Uterus (tissue), 4 donors: ENCODE data around the gene PRKN. TPM values are rescaled to one million over a fixed set of nuclear protein-coding genes. Genes with fewer than 3 reads are reported as not detected.

Experiments used
- DNase-seq, 2 donors: peaks; one replicate each; pipeline ENCODE4 v3.0.0-alpha.2; 2019 to 2020
- H3K27ac ChIP-seq, 2 donors: fragments of 200-600 bp; sonication (generic); 1 replicate in 1 of 2; 2 replicates in 1 of 2; pipeline ENCODE4 v1.5.1; 2016 to 2018
- H3K27me3 ChIP-seq, 2 donors: fragments of 200-600 bp; sonication (generic); one replicate each; pipeline ENCODE4 v1.5.1; 2018 to 2019; ENCODE audit warnings: control low read depth in 1 of 2
- H3K36me3 ChIP-seq, 2 donors: fragments of 200-600 bp; sonication (generic); one replicate each; pipeline ENCODE4 v1.5.1; 2019; ENCODE audit warnings: control low read depth in 1 of 2
- H3K4me1 ChIP-seq, 2 donors: fragments of 200-600 bp; sonication (generic); one replicate each; pipeline ENCODE4 v1.5.1; 2018 to 2019; ENCODE audit warnings: control low read depth in 1 of 2
- H3K4me3 ChIP-seq, 2 donors: fragments of 200-600 bp; sonication (generic); 1 replicate in 1 of 2; 2 replicates in 1 of 2; pipeline ENCODE4 v1.5.1; 2018 to 2019; ENCODE audit warnings: mild to moderate bottlenecking in 1 of 2
- H3K9me3 ChIP-seq, 2 donors: fragments of 200-600 bp; sonication (generic); one replicate each; pipeline ENCODE4 v1.5.1; 2019; ENCODE audit warnings: control low read depth in 1 of 2
- POLR2A ChIP-seq, 2 donors: fragments of 450-650 bp; IDR thresholded peaks; one replicate each; pipeline ENCODE4 v1.6.1; 2016; ENCODE audit warnings: antibody characterized with exemption in 2 of 2, mild to moderate bottlenecking in 1 of 2, moderate library complexity in 1 of 2
- intact Hi-C: fragments of 100-400 bp; cut with DNase I; formaldehyde crosslinking; loops from one replicate; pipeline ENCODE4 v1.15.1; 2023; ENCODE audit warnings: low total_unique reads
- total RNA-seq, 4 donors: library from RNA; depleted of rRNA in 3 of 4; stranded (reverse); fragments of >200 nt in 3 of 4; gene quantifications; one replicate each; pipeline versions ENCODE4 v1.1.0 to v1.2.4, GENCODE V29; 2014 to 2023
- TF ChIP-seq, protein P1 (sequence below), 4 experiments: fragments of 200-600 bp in 2 of 4; fragments of 450-650 bp in 2 of 4; sonication (generic) in 2 of 4; IDR thresholded peaks; one replicate each; pipeline ENCODE4 v1.5.1; 2016 to 2019; ENCODE audit warnings: antibody characterized with exemption in 4 of 4, mild to moderate bottlenecking in 2 of 4, moderate library complexity in 1 of 4
- donor health status: DM: yes; HTN: yes; CAD: no.

PRKN gene
- total RNA-seq, 4 donors from 2014 or later, result 10.2 to 21.3 (median 13.1) TPM

DNA sequence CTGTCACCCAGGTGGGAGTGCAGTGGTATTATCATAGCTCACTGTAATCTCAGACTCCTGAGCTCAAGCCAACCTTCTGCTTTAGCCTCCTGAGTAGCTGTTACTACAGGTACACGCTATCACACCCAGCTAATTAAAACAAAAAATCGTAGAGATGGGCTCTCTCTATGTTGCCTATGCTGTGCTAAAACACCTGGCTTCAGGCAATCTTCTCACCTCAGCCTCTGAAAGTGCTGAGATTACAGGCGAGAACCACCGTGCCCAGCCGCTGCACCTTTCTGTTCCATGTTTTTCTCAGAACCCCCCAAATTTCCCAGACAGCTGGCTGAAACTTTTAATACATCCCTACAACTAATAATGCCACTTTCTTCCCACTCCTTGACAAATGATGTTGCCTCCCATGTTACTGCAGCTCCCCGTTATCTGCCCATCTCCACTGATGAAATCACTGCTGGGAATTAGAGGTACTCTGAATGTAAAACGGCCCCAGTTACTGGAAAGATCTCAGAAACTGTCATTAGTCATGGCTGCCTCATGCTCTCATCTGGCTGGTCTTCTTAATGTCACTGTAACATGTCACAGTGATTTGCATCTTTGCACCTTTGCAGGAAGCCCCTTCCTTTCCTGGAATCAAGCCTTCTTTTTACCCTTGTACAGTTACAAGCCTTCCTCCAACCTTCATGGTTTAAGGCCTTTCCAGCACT, 697.5 kb downstream of the PRKN start:
- DNase-seq, result no peak
- no peaks in the 10 kb centered on the region for H3K9me3 ChIP-seq
- H3K4me3 ChIP-seq, result no peak overlapping the region
- H3K27ac ChIP-seq, result no peak overlapping the region
- H3K27me3 ChIP-seq, result no peaks in the 10 kb centered on the region
- no peaks in the 10 kb centered on the region for H3K4me1 ChIP-seq
- intact Hi-C loops, result no loop called here
- no peaks in the 10 kb centered on the region for H3K36me3 ChIP-seq
- TF ChIP-seq, protein P1, sequence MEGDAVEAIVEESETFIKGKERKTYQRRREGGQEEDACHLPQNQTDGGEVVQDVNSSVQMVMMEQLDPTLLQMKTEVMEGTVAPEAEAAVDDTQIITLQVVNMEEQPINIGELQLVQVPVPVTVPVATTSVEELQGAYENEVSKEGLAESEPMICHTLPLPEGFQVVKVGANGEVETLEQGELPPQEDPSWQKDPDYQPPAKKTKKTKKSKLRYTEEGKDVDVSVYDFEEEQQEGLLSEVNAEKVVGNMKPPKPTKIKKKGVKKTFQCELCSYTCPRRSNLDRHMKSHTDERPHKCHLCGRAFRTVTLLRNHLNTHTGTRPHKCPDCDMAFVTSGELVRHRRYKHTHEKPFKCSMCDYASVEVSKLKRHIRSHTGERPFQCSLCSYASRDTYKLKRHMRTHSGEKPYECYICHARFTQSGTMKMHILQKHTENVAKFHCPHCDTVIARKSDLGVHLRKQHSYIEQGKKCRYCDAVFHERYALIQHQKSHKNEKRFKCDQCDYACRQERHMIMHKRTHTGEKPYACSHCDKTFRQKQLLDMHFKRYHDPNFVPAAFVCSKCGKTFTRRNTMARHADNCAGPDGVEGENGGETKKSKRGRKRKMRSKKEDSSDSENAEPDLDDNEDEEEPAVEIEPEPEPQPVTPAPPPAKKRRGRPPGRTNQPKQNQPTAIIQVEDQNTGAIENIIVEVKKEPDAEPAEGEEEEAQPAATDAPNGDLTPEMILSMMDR (IDR thresholded peaks at IDR 0.05), result no peak
- no peak for TF ChIP-seq POLR2A (IDR thresholded peaks at IDR 0.05)

GRCh38 chr6:162026843-162027242, 700.7 kb downstream of the PRKN start:
- no peak for DNase-seq
- no peak overlapping the region for H3K27ac ChIP-seq
- H3K27me3 ChIP-seq, result no peaks in the 10 kb centered on the region
- H3K36me3 ChIP-seq, result no peaks in the 10 kb centered on the region
- H3K9me3 ChIP-seq, result no peaks in the 10 kb centered on the region
- intact Hi-C loops, result no loop called here
- H3K4me3 ChIP-seq, result no peak overlapping the region
- TF ChIP-seq, protein P1 (IDR thresholded peaks at IDR 0.05), result no peak
- TF ChIP-seq POLR2A (IDR thresholded peaks at IDR 0.05), result no peak
- no peaks in the 10 kb centered on the region for H3K4me1 ChIP-seq

DNA sequence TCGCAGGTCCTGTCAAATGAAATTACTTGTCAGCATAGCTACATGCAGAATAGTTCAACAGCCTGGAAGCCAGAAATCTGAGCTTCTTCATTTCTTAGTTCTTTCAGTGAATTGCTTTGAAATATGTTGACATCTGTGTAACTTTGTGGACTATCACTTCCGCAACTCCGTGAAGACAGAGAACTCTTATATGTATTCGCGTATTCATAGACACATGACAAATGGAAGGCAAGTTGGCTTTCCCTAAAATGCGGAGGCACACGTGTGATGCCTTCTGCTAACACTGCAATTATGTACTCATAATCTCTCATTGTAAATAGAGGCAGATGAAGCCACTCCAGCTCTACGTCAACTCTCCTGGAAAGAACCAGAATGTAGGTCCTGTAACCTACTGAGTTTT, 701.5 kb downstream of the PRKN start:
- no peak for DNase-seq
- Histone ChIP-seq H3K9me3 (no peaks in the 10 kb centered on the region), H3K27me3 (no peaks in the 10 kb centered on the region), H3K36me3 (no peaks in the 10 kb centered on the region), H3K4me3 (no peak overlapping the region), H3K4me1 (no peaks in the 10 kb centered on the region), H3K27ac (no peak overlapping the region)
- intact Hi-C loops, result no loop called here
- no peak for TF ChIP-seq POLR2A (IDR thresholded peaks at IDR 0.05)
- TF ChIP-seq, protein P1 (IDR thresholded peaks at IDR 0.05), result no peak

GRCh38 chr6:162019349-162019748, 708.2 kb downstream of the PRKN start:
- Histone ChIP-seq H3K36me3 (no peaks in the 10 kb centered on the region), H3K27me3 (no peaks in the 10 kb centered on the region), H3K4me3 (no peak overlapping the region), H3K9me3 (no peaks in the 10 kb centered on the region), H3K27ac (no peak overlapping the region), H3K4me1 (no peaks in the 10 kb centered on the region)
- intact Hi-C loops, result no loop called here
- no peak for TF ChIP-seq POLR2A (IDR thresholded peaks at IDR 0.05)
- TF ChIP-seq, protein P1 (IDR thresholded peaks at IDR 0.05), result no peak
- no peak for DNase-seq

DNA sequence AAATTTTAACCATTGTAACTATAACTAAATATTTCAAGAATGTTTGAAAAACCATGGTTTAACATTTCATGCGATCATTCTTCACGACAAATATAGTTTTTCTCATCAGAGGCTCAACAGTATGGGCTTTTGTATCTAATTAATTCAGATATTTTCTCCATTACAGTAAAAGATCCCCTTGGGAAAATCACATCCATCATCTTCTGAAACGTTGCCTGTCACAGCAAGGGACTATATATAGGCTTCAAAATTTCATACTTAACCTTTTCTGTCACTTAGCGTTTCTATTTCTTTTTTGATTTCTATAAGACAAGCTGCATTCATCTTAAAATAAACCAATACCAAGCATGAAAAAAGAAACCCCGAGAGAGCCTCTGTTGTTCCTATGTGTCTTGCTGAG, 710.0 kb downstream of the PRKN start:
- DNase-seq, result no peak
- no peak overlapping the region for H3K27ac ChIP-seq
- no peaks in the 10 kb centered on the region for H3K9me3 ChIP-seq
- H3K27me3 ChIP-seq, result no peaks in the 10 kb centered on the region
- no peak overlapping the region for H3K4me3 ChIP-seq
- H3K36me3 ChIP-seq, result no peaks in the 10 kb centered on the region
- intact Hi-C loops, result no loop called here
- no peaks in the 10 kb centered on the region for H3K4me1 ChIP-seq
- no peak for TF ChIP-seq POLR2A (IDR thresholded peaks at IDR 0.05)
- TF ChIP-seq, protein P1 (IDR thresholded peaks at IDR 0.05), result no peak
